Stimulated activated CD4-positive, alpha-beta T cell treated with anti-CD3 and anti-CD28 coated beads, TNF-alpha, amount 100 ng/mL, for 48 hours (primary cell): Measurements from ENCODE around the gene MACF1.
"Not testable (repeated sequence)": the region's sequence is repeated elsewhere in the genome, so short reads cannot be mapped to it uniquely, and the experiment has no call there.

Experiments used
- DNase-seq, 3 donors: peaks; one replicate each; pipeline ENCODE4 v3.0.0-alpha.2; 2020; ENCODE audit warnings: low read depth in 3 of 3

The MACF1 gene

GRCh38 chr1:39510570-39511186, 306.2 kb downstream of the MACF1 start:
- not testable (repeated sequence) for DNase-seq

GRCh38 chr1:39511477-39511876, 307.0 kb downstream of the MACF1 start:
- DNase-seq: not testable (repeated sequence)

- not testable (repeated sequence) for DNase-seq
Measured at GRCh38 chr1:39512234-39512847, 307.8 kb downstream of the MACF1 start.

- not testable (repeated sequence) for DNase-seq
Measured at GRCh38 chr1:39514710-39515124, 310.2 kb downstream of the MACF1 start.

- DNase-seq: not testable (repeated sequence)
Measured at GRCh38 chr1:39515131-39516086, 310.9 kb downstream of the MACF1 start.

- DNase-seq: not testable (repeated sequence)
Measured at GRCh38 chr1:39516841-39517240, 312.3 kb downstream of the MACF1 start.

- DNase-seq: not testable (repeated sequence)
Measured at GRCh38 chr1:39517936-39518335, 313.4 kb downstream of the MACF1 start.

GRCh38 chr1:39519376-39519775, 314.9 kb downstream of the MACF1 start:
- DNase-seq: not testable (repeated sequence)

- not testable (repeated sequence) for DNase-seq
Measured at GRCh38 chr1:39522221-39522620, 317.7 kb downstream of the MACF1 start.

- DNase-seq: no peak
Measured at GRCh38 chr1:39522661-39523567, 318.4 kb downstream of the MACF1 start.

- no peak for DNase-seq
Measured at GRCh38 chr1:39524171-39524570, 319.7 kb downstream of the MACF1 start.

GRCh38 chr1:39524591-39525365, 320.3 kb downstream of the MACF1 start:
- DNase-seq: no peak

GRCh38 chr1:39525366-39526165, 321.1 kb downstream of the MACF1 start:
- peak in 1 of 3 donors; percentile 10 for DNase-seq

- no peak for DNase-seq
Measured at GRCh38 chr1:39526466-39527189, 322.1 kb downstream of the MACF1 start.

- not testable (repeated sequence) for DNase-seq
Measured at GRCh38 chr1:39527190-39527579, 322.7 kb downstream of the MACF1 start.

- DNase-seq: no peak
Measured at GRCh38 chr1:39528082-39528481, 323.6 kb downstream of the MACF1 start.

- DNase-seq: no peak
Measured at GRCh38 chr1:39529901-39530535, 325.5 kb downstream of the MACF1 start.

GRCh38 chr1:39531526-39531925, 327.0 kb downstream of the MACF1 start:
- no peak for DNase-seq

GRCh38 chr1:39533442-39533841, 328.9 kb downstream of the MACF1 start:
- no peak for DNase-seq
